Activated CD8-positive, alpha-beta memory T cell treated with anti-CD3 and anti-CD28 coated beads for 48 hours (primary cell): ENCODE data around the gene OR1E2.
"Not testable (repeated sequence)": the region's sequence is repeated elsewhere in the genome, so short reads cannot be mapped to it uniquely, and the experiment has no call there.

Experiments
- DNase-seq, 3 experiments: peaks; one replicate each; pipeline ENCODE4 v3.0.0-alpha.2; 2020; ENCODE audit warnings: low read depth in 2 of 3, low spot score in 2 of 3

The OR1E2 gene

DNA sequence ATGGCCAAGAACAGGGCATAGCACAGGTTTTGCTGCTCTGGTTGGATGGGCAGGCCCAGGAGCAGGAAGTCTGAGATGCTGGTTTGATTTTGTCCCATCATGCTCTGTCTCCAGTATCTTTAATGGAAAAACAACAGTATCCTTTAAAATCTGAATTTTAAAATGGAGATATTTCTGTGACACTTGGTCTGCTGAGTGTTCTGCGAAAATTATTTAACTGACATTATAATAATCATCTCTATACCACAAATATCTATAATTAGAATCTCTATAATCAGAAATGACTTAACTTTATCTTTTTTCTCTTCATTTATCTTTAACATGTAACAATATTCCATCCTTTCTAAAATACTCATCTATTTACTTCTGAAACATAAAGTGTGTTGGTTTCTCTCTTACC is 35.3 kb downstream of the OR1E2 start, which contains the start of gene OR1E1:
TSS of gene OR1E1 (minus strand) at position 101 of the 400 bp plus-strand sequence. CDS start at position 101, 0 bp downstream.
- no peak for DNase-seq

DNA sequence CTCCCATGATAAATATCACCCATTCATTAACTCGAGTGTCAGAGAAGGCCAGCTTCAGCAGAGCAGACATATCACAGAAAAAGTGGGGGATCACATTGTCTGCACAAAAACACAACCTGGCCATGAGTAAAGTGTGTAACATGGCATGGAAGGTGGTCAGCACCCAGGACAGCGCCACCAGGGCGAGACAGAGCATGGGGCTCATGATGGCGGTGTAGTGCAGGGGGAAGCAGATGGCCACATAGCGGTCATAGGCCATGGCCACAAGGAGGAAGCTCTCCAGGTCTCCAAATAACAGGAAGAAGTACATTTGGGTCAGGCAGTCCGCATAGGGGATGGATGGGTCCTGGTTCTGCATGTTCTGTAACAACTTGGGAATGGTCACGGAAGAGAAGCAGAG is 35.8 kb downstream of the OR1E2 start:
- not testable (repeated sequence) for DNase-seq

DNA sequence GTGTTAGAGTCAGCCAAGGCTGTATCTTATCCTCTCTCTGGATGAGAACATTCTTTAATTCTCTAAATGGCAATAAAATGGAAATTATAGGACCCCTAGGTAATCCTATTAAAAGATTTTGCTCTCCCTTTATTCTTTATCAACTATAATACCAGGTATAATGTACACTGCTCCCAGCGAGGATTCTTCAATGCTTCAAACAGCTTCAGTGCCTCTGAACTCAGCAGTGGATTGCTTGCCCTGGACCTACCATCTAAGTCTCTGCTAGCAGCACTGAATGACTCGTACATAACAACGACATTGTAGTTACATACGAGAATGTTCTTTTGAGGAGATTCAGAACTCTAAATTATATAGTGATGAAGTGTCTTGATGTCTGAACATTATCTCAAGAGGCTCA is 43.9 kb downstream of the OR1E2 start:
- DNase-seq = no peak

DNA sequence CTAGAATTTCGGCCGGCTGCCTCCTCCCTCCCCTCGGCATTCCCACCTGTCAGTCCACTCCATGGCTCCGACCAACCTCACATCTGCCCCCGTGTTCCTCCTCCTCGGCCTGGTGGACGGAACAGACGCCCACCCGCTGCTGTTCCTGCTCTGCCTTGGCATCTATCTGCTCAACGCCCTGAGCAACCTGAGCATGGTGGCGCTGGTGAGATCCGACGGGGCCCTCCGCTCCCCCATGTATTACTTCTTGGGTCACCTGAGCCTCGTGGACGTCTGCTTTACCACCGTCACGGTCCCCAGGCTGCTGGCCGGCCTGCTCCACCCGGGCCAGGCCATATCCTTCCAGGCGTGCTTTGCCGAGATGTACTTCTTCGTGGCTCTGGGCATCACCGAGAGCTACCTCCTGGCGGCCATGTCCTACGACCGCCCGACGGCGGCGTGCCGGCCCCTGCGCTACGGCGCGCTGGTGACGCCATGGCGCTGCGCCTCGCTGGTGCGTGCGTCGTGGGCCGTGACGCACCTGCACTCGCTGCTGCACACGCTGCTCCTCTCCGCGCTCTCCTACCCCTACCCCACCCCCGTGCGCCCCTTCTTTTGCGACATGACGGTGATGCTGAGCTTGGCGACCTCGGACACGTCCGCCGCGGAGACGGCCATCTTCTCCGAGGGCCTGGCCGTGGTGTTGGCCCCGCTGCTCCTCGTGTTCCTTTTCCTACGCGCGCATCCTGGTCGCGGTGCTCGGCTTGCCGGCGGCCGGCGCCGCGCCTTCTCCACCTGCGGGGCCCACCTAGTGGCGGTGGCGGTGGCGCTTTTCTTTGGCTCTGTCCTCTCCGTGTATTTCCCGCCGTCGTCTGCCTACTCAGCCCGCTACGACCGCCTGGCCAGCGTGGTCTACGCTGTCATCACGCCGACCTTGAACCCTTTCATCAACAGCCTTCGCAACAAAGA is 47.5 kb downstream of the OR1E2 start, which contains the start of gene OR3A2:
TSS of gene OR3A2 (minus strand) at position 440 of the 948 bp plus-strand sequence.
- no peak for DNase-seq
